ENCODE measurements around the gene GREB1L. TPM values are rescaled to one million over a fixed set of nuclear protein-coding genes. Genes with fewer than 3 reads are reported as not detected.

GREB1L gene
- total and polyA plus RNA-seq, 2 donors from 2014 or later, result 0.79 TPM; not detected in 1

GRCh38 chr18:21303895-21304294 is 61.9 kb downstream of the GREB1L start:
- Histone ChIP-seq H3K27ac (ENCODE audit: low read depth in 2 of 2, low read length in 2 of 2) (no peak overlapping the region), H3K9ac (ENCODE audit: low read length in 3 of 3) (no peak overlapping the region), H3K27me3 (ENCODE audit: control insufficient read depth, insufficient read depth, low read length) (no peaks in the 10 kb centered on the region), H3K36me3 (ENCODE audit: control insufficient read depth in 2 of 3, insufficient read depth in 3 of 3, low read length in 3 of 3) (no peaks in the 10 kb centered on the region), H3K4me3 (ENCODE audit: low read length in 3 of 3) (no peak overlapping the region), H3K4me1 (ENCODE audit: control insufficient read depth in 2 of 3, insufficient read depth in 2 of 3, low read depth in 1 of 3, low read length in 3 of 3) (no peaks in the 10 kb centered on the region), H3K9me3 (ENCODE audit: control insufficient read depth in 2 of 3, insufficient read depth in 1 of 3, low read length in 3 of 3) (no peaks in the 10 kb centered on the region)
- DNase-seq (no peak), FAIRE-seq (no peak)
- intact Hi-C loops (cut with DNase I), result no loop called here
- TF ChIP-seq, protein P1, sequence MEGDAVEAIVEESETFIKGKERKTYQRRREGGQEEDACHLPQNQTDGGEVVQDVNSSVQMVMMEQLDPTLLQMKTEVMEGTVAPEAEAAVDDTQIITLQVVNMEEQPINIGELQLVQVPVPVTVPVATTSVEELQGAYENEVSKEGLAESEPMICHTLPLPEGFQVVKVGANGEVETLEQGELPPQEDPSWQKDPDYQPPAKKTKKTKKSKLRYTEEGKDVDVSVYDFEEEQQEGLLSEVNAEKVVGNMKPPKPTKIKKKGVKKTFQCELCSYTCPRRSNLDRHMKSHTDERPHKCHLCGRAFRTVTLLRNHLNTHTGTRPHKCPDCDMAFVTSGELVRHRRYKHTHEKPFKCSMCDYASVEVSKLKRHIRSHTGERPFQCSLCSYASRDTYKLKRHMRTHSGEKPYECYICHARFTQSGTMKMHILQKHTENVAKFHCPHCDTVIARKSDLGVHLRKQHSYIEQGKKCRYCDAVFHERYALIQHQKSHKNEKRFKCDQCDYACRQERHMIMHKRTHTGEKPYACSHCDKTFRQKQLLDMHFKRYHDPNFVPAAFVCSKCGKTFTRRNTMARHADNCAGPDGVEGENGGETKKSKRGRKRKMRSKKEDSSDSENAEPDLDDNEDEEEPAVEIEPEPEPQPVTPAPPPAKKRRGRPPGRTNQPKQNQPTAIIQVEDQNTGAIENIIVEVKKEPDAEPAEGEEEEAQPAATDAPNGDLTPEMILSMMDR (IDR thresholded peaks at IDR 0.05; ENCODE audit: borderline replicate concordance, extremely low read depth, insufficient read depth), result no peak

DNA sequence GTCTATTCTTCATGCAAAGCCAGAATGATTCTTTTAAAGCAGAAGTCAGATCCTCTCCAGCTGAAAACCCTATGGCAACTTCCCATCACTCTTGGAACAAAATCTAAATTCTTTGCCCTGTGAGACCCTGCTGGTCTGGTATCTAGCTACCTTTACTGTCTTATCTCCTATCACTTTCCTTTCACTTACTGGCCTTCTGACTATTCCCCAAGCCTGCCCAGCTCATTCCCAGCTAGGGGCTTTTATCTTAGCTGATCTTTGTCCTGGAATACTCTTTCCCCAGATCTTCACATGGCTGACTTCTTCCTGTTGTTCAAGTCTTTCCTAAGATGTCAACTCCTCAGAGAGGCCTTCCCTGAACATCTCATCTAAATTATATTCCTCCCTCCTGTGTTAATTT is 63.6 kb downstream of the GREB1L start:
- Histone ChIP-seq H3K36me3 (ENCODE audit: control insufficient read depth in 2 of 3, insufficient read depth in 3 of 3, low read length in 3 of 3) (no peaks in the 10 kb centered on the region), H3K4me1 (ENCODE audit: control insufficient read depth in 2 of 3, insufficient read depth in 2 of 3, low read depth in 1 of 3, low read length in 3 of 3) (no peaks in the 10 kb centered on the region), H3K9me3 (ENCODE audit: control insufficient read depth in 2 of 3, insufficient read depth in 1 of 3, low read length in 3 of 3) (no peaks in the 10 kb centered on the region), H3K27me3 (ENCODE audit: control insufficient read depth, insufficient read depth, low read length) (no peaks in the 10 kb centered on the region), H3K27ac (ENCODE audit: low read depth in 2 of 2, low read length in 2 of 2) (no peak overlapping the region), H3K9ac (ENCODE audit: low read length in 3 of 3) (no peak overlapping the region), H3K4me3 (ENCODE audit: low read length in 3 of 3) (no peak overlapping the region)
- intact Hi-C loops (cut with DNase I), result no loop called here
- FAIRE-seq (no peak), DNase-seq (no peak)
- TF ChIP-seq, protein P1 (IDR thresholded peaks at IDR 0.05; ENCODE audit: borderline replicate concordance, extremely low read depth, insufficient read depth), result no peak

GRCh38 chr18:21306368-21306767 is 64.3 kb downstream of the GREB1L start:
- no peaks in the 10 kb centered on the region for H3K27me3 ChIP-seq (ENCODE audit: control insufficient read depth, insufficient read depth, low read length)
- FAIRE-seq (no peak), DNase-seq (no peak)
- no peak overlapping the region for H3K27ac ChIP-seq (ENCODE audit: low read depth in 2 of 2, low read length in 2 of 2)
- no peaks in the 10 kb centered on the region for H3K36me3 ChIP-seq (ENCODE audit: control insufficient read depth in 2 of 3, insufficient read depth in 3 of 3, low read length in 3 of 3)
- H3K9me3 ChIP-seq (ENCODE audit: control insufficient read depth in 2 of 3, insufficient read depth in 1 of 3, low read length in 3 of 3), result no peaks in the 10 kb centered on the region
- TF ChIP-seq, protein P1 (IDR thresholded peaks at IDR 0.05; ENCODE audit: borderline replicate concordance, extremely low read depth, insufficient read depth), result no peak
- H3K9ac ChIP-seq (ENCODE audit: low read length in 3 of 3), result no peak overlapping the region
- H3K4me1 ChIP-seq (ENCODE audit: control insufficient read depth in 2 of 3, insufficient read depth in 2 of 3, low read depth in 1 of 3, low read length in 3 of 3), result no peaks in the 10 kb centered on the region
- intact Hi-C loops (cut with DNase I), result no loop called here
- no peak overlapping the region for H3K4me3 ChIP-seq (ENCODE audit: low read length in 3 of 3)

DNA sequence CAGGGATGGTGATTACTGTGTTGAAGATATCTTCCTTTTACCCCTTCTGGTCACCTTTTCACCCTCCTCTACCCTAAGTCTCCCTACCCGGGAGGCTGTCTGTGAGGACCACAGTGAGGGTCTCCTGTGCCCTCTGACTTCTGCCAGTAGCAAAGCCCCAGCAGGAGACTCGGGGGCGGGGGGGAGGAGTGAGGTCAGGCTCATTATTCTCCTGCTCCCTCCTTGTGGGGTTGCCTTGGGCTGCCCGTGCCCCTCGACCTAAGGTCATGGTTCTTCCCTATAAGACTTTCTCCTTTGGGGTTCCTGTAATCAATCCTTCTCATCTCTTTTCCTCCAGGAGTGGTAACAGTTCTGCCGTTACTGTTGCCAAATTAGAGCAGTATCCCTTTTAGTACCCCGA is 65.5 kb downstream of the GREB1L start:
- Histone ChIP-seq H3K27me3 (ENCODE audit: control insufficient read depth, insufficient read depth, low read length) (no peaks in the 10 kb centered on the region), H3K27ac (ENCODE audit: low read depth in 2 of 2, low read length in 2 of 2) (no peak overlapping the region), H3K4me1 (ENCODE audit: control insufficient read depth in 2 of 3, insufficient read depth in 2 of 3, low read depth in 1 of 3, low read length in 3 of 3) (no peaks in the 10 kb centered on the region), H3K4me3 (ENCODE audit: low read length in 3 of 3) (no peak overlapping the region), H3K9me3 (ENCODE audit: control insufficient read depth in 2 of 3, insufficient read depth in 1 of 3, low read length in 3 of 3) (no peaks in the 10 kb centered on the region), H3K9ac (ENCODE audit: low read length in 3 of 3) (no peak overlapping the region), H3K36me3 (ENCODE audit: control insufficient read depth in 2 of 3, insufficient read depth in 3 of 3, low read length in 3 of 3) (no peaks in the 10 kb centered on the region)
- TF ChIP-seq, protein P1 (IDR thresholded peaks at IDR 0.05; ENCODE audit: borderline replicate concordance, extremely low read depth, insufficient read depth), result no peak
- DNase-seq (no peak), FAIRE-seq (no peak)
- intact Hi-C loops (cut with DNase I), result no loop called here
